Mammary epithelial cell (primary cell): ENCODE data around the gene AMZ1.

ENCODE experiments used
- CTCF ChIP-seq, 2 donors: IDR thresholded peaks in 1 of 2; conservative IDR thresholded peaks in 1 of 2; 2 replicates each; pipeline ENCODE4 v1.5.1; 2011 to 2012; ENCODE audit warnings: inconsistent platforms in 2 of 2, low read length in 2 of 2, mild to moderate bottlenecking in 2 of 2, control low read depth in 1 of 2, low read depth in 1 of 2; ENCODE audit not compliant: insufficient read depth in 1 of 2; ENCODE audit errors: extremely low read depth in 1 of 2
- EZH2 ChIP-seq: IDR thresholded peaks from 2 replicates; pipeline ENCODE4 v1.6.1; 2012; ENCODE audit warnings: low read length, inconsistent platforms, borderline replicate concordance

GRCh38 chr7:2715341-2716231 lies 27.6 kb downstream of the AMZ1 start:
- no peak for TF ChIP-seq CTCF (conservative IDR thresholded peaks at IDR 0.05 in 1 of 2, IDR thresholded peaks at IDR 0.05 in 1 of 2; ENCODE audit: extremely low read depth in 1 of 2, insufficient read depth in 1 of 2, low read depth in 1 of 2, low read length in 2 of 2)
- TF ChIP-seq EZH2: no peak
